Measurements from ENCODE around the gene PDLIM5.

The PDLIM5 gene

GRCh38 chr4:94571298-94571697, 119.6 kb downstream of the PDLIM5 start:
- peaks cover 28% of the 10 kb centered on the region for H3K4me1 ChIP-seq (ENCODE audit: insufficient read depth, low read length)
- H3K9ac ChIP-seq (ENCODE audit: low read length), result no peak overlapping the region
- H3K4me3 ChIP-seq (ENCODE audit: low read depth in 1 of 2, low read length in 2 of 2), result no peak overlapping the region
- H3K36me3 ChIP-seq (ENCODE audit: insufficient read depth, low read length), result peaks cover 14% of the 10 kb centered on the region
- H3K27me3 ChIP-seq (ENCODE audit: control insufficient read depth in 1 of 2, insufficient read depth in 2 of 2, low read length in 2 of 2), result no peaks in the 10 kb centered on the region
- H3K9me3 ChIP-seq (ENCODE audit: low read length), result no peaks in the 10 kb centered on the region
- no peak overlapping the region for H3K27ac ChIP-seq (ENCODE audit: low read depth, low read length)

- no peak overlapping the region for H3K9ac ChIP-seq (ENCODE audit: low read length)
- peaks cover 32% of the 10 kb centered on the region for H3K4me1 ChIP-seq (ENCODE audit: insufficient read depth, low read length)
- no peaks in the 10 kb centered on the region for H3K9me3 ChIP-seq (ENCODE audit: low read length)
- H3K27me3 ChIP-seq (ENCODE audit: control insufficient read depth in 1 of 2, insufficient read depth in 2 of 2, low read length in 2 of 2), result no peaks in the 10 kb centered on the region
- H3K36me3 ChIP-seq (ENCODE audit: insufficient read depth, low read length), result peaks cover 14% of the 10 kb centered on the region
- no peak overlapping the region for H3K27ac ChIP-seq (ENCODE audit: low read depth, low read length)
- no peak overlapping the region for H3K4me3 ChIP-seq (ENCODE audit: low read depth in 1 of 2, low read length in 2 of 2)
Observed at GRCh38 chr4:94571715-94572114, 120.0 kb downstream of the PDLIM5 start.

- no peak overlapping the region for H3K27ac ChIP-seq (ENCODE audit: low read depth, low read length)
- H3K4me1 ChIP-seq (ENCODE audit: insufficient read depth, low read length), result peaks cover 38% of the 10 kb centered on the region
- no peak overlapping the region for H3K4me3 ChIP-seq (ENCODE audit: low read depth in 1 of 2, low read length in 2 of 2)
- H3K9me3 ChIP-seq (ENCODE audit: low read length), result no peaks in the 10 kb centered on the region
- no peaks in the 10 kb centered on the region for H3K27me3 ChIP-seq (ENCODE audit: control insufficient read depth in 1 of 2, insufficient read depth in 2 of 2, low read length in 2 of 2)
- H3K36me3 ChIP-seq (ENCODE audit: insufficient read depth, low read length), result peaks cover 14% of the 10 kb centered on the region
- no peak overlapping the region for H3K9ac ChIP-seq (ENCODE audit: low read length)
Observed at GRCh38 chr4:94574050-94574449, 122.3 kb downstream of the PDLIM5 start.

- H3K4me3 ChIP-seq (ENCODE audit: low read depth in 1 of 2, low read length in 2 of 2), result no peak overlapping the region
- peaks cover 14% of the 10 kb centered on the region for H3K36me3 ChIP-seq (ENCODE audit: insufficient read depth, low read length)
- H3K9ac ChIP-seq (ENCODE audit: low read length), result no peak overlapping the region
- H3K27me3 ChIP-seq (ENCODE audit: control insufficient read depth in 1 of 2, insufficient read depth in 2 of 2, low read length in 2 of 2), result no peaks in the 10 kb centered on the region
- no peak overlapping the region for H3K27ac ChIP-seq (ENCODE audit: low read depth, low read length)
- H3K9me3 ChIP-seq (ENCODE audit: low read length), result no peaks in the 10 kb centered on the region
- peaks cover 38% of the 10 kb centered on the region for H3K4me1 ChIP-seq (ENCODE audit: insufficient read depth, low read length)
Observed at GRCh38 chr4:94574616-94575015, 122.9 kb downstream of the PDLIM5 start.

GRCh38 chr4:94575652-94576051, 123.9 kb downstream of the PDLIM5 start:
- peaks cover 14% of the 10 kb centered on the region for H3K36me3 ChIP-seq (ENCODE audit: insufficient read depth, low read length)
- H3K4me1 ChIP-seq (ENCODE audit: insufficient read depth, low read length), result peaks cover 33% of the 10 kb centered on the region
- no peak overlapping the region for H3K27ac ChIP-seq (ENCODE audit: low read depth, low read length)
- no peak overlapping the region for H3K4me3 ChIP-seq (ENCODE audit: low read depth in 1 of 2, low read length in 2 of 2)
- no peak overlapping the region for H3K9ac ChIP-seq (ENCODE audit: low read length)
- no peaks in the 10 kb centered on the region for H3K9me3 ChIP-seq (ENCODE audit: low read length)
- no peaks in the 10 kb centered on the region for H3K27me3 ChIP-seq (ENCODE audit: control insufficient read depth in 1 of 2, insufficient read depth in 2 of 2, low read length in 2 of 2)

- Histone ChIP-seq H3K27ac (ENCODE audit: low read depth, low read length) (no peak overlapping the region), H3K36me3 (ENCODE audit: insufficient read depth, low read length) (peaks cover 14% of the 10 kb centered on the region), H3K4me1 (ENCODE audit: insufficient read depth, low read length) (peaks cover 27% of the 10 kb centered on the region), H3K9ac (ENCODE audit: low read length) (no peak overlapping the region), H3K4me3 (ENCODE audit: low read depth in 1 of 2, low read length in 2 of 2) (no peak overlapping the region), H3K9me3 (ENCODE audit: low read length) (no peaks in the 10 kb centered on the region), H3K27me3 (ENCODE audit: control insufficient read depth in 1 of 2, insufficient read depth in 2 of 2, low read length in 2 of 2) (no peaks in the 10 kb centered on the region)
Observed at GRCh38 chr4:94576210-94576609, 124.5 kb downstream of the PDLIM5 start.

GRCh38 chr4:94577136-94577535, 125.4 kb downstream of the PDLIM5 start:
- peaks cover 14% of the 10 kb centered on the region for H3K36me3 ChIP-seq (ENCODE audit: insufficient read depth, low read length)
- H3K27ac ChIP-seq (ENCODE audit: low read depth, low read length), result no peak overlapping the region
- no peak overlapping the region for H3K9ac ChIP-seq (ENCODE audit: low read length)
- H3K27me3 ChIP-seq (ENCODE audit: control insufficient read depth in 1 of 2, insufficient read depth in 2 of 2, low read length in 2 of 2), result no peaks in the 10 kb centered on the region
- peaks cover 24% of the 10 kb centered on the region for H3K4me1 ChIP-seq (ENCODE audit: insufficient read depth, low read length)
- no peaks in the 10 kb centered on the region for H3K9me3 ChIP-seq (ENCODE audit: low read length)
- no peak overlapping the region for H3K4me3 ChIP-seq (ENCODE audit: low read depth in 1 of 2, low read length in 2 of 2)

- Histone ChIP-seq H3K4me1 (ENCODE audit: insufficient read depth, low read length) (peaks cover 24% of the 10 kb centered on the region), H3K4me3 (ENCODE audit: low read depth in 1 of 2, low read length in 2 of 2) (no peak overlapping the region), H3K27me3 (ENCODE audit: control insufficient read depth in 1 of 2, insufficient read depth in 2 of 2, low read length in 2 of 2) (no peaks in the 10 kb centered on the region)
Observed at GRCh38 chr4:94578195-94578594, 126.5 kb downstream of the PDLIM5 start.

GRCh38 chr4:94581766-94582165, 130.0 kb downstream of the PDLIM5 start:
- no peaks in the 10 kb centered on the region for H3K9me3 ChIP-seq (ENCODE audit: low read length)
- no peak overlapping the region for H3K27ac ChIP-seq (ENCODE audit: low read depth, low read length)
- H3K27me3 ChIP-seq (ENCODE audit: control insufficient read depth in 1 of 2, insufficient read depth in 2 of 2, low read length in 2 of 2), result no peaks in the 10 kb centered on the region
- H3K36me3 ChIP-seq (ENCODE audit: insufficient read depth, low read length), result peaks cover 4% of the 10 kb centered on the region
- H3K4me3 ChIP-seq (ENCODE audit: low read depth in 1 of 2, low read length in 2 of 2), result no peak overlapping the region
- peaks cover 19% of the 10 kb centered on the region for H3K4me1 ChIP-seq (ENCODE audit: insufficient read depth, low read length)
- no peak overlapping the region for H3K9ac ChIP-seq (ENCODE audit: low read length)

More at GRCh38 chr4:94578195-94578594, 126.5 kb downstream of the PDLIM5 start:
- Histone ChIP-seq H3K9ac (ENCODE audit: low read length) (no peak overlapping the region), H3K9me3 (ENCODE audit: low read length) (no peaks in the 10 kb centered on the region), H3K36me3 (ENCODE audit: insufficient read depth, low read length) (peaks cover 14% of the 10 kb centered on the region), H3K27ac (ENCODE audit: low read depth, low read length) (no peak overlapping the region)

GRCh38 chr4:94582517-94582916, 130.8 kb downstream of the PDLIM5 start:
- no peak overlapping the region for H3K9ac ChIP-seq (ENCODE audit: low read length)
- H3K27ac ChIP-seq (ENCODE audit: low read depth, low read length), result no peak overlapping the region
- H3K4me3 ChIP-seq (ENCODE audit: low read depth in 1 of 2, low read length in 2 of 2), result no peak overlapping the region
- no peaks in the 10 kb centered on the region for H3K27me3 ChIP-seq (ENCODE audit: control insufficient read depth in 1 of 2, insufficient read depth in 2 of 2, low read length in 2 of 2)
- peaks cover 11% of the 10 kb centered on the region for H3K4me1 ChIP-seq (ENCODE audit: insufficient read depth, low read length)
- H3K36me3 ChIP-seq (ENCODE audit: insufficient read depth, low read length), result peaks cover 4% of the 10 kb centered on the region
- no peaks in the 10 kb centered on the region for H3K9me3 ChIP-seq (ENCODE audit: low read length)

- H3K36me3 ChIP-seq (ENCODE audit: insufficient read depth, low read length), result peaks cover 4% of the 10 kb centered on the region
- no peaks in the 10 kb centered on the region for H3K9me3 ChIP-seq (ENCODE audit: low read length)
- H3K9ac ChIP-seq (ENCODE audit: low read length), result no peak overlapping the region
- no peaks in the 10 kb centered on the region for H3K27me3 ChIP-seq (ENCODE audit: control insufficient read depth in 1 of 2, insufficient read depth in 2 of 2, low read length in 2 of 2)
- no peak overlapping the region for H3K4me3 ChIP-seq (ENCODE audit: low read depth in 1 of 2, low read length in 2 of 2)
- H3K27ac ChIP-seq (ENCODE audit: low read depth, low read length), result no peak overlapping the region
- H3K4me1 ChIP-seq (ENCODE audit: insufficient read depth, low read length), result peaks cover 8% of the 10 kb centered on the region
Observed at GRCh38 chr4:94583914-94584641, 132.3 kb downstream of the PDLIM5 start.
